HepG2 (cell line): ENCODE results near the gene ERF. TPM values are rescaled to one million over a fixed set of nuclear protein-coding genes. Genes with fewer than 3 reads are reported as not detected.

Experiments
- BRCA1 ChIP-seq: sonication (generic); formaldehyde crosslinking; IDR thresholded peaks from 2 replicates; pipeline ENCODE4 v1.4.0; 2020; ENCODE audit warnings: missing genetic modification reagents
- DNMT3B ChIP-seq: conservative IDR thresholded peaks from 2 replicates; pipeline ENCODE4 v1.6.1; 2016; ENCODE audit warnings: missing biosample characterization, control low read depth
- DRAP1 ChIP-seq: IDR thresholded peaks from 2 replicates; pipeline ENCODE4 v1.6.1; 2016; ENCODE audit warnings: missing genetic modification reagents, missing compliant biosample characterization
- GMEB1 ChIP-seq: sonication (generic); formaldehyde crosslinking; IDR thresholded peaks from 2 replicates; pipeline ENCODE4 v1.5.1; 2020; ENCODE audit warnings: missing genetic modification reagents, mild to moderate bottlenecking, borderline replicate concordance
- HCFC1 ChIP-seq: fragments of 150-350 bp; IDR thresholded peaks from 2 replicates; pipeline ENCODE4 v1.6.1; 2014; ENCODE audit warnings: low read depth, low read length
- NFAT5 ChIP-seq: sonication (generic); formaldehyde crosslinking; IDR thresholded peaks from 2 replicates; pipeline ENCODE4 v1.4.0; 2020; ENCODE audit warnings: missing genetic modification reagents
- RNF2 ChIP-seq: fragments of 450-650 bp; conservative IDR thresholded peaks from 2 replicates; pipeline ENCODE4 v1.6.1; 2016; ENCODE audit warnings: low read depth
- SAP130 ChIP-seq: IDR thresholded peaks from 2 replicates; pipeline ENCODE4 v1.6.1; 2016; ENCODE audit warnings: low read depth
- SIN3B ChIP-seq: fragments of 150-350 bp; IDR thresholded peaks from 2 replicates; pipeline ENCODE4 v1.6.1; 2014; ENCODE audit warnings: low read length
- SNAI1 ChIP-seq: sonication (generic); formaldehyde crosslinking; IDR thresholded peaks from 2 replicates; pipeline ENCODE4 v1.5.0; 2020; ENCODE audit warnings: mild to moderate bottlenecking, missing genetic modification reagents, borderline replicate concordance
- TAF15 ChIP-seq: fragments of 200-400 bp; formaldehyde crosslinking; IDR thresholded peaks from one replicate; pipeline ENCODE4 v1.6.1; 2018; ENCODE audit warnings: mild to moderate bottlenecking, low read depth, low read length; ENCODE audit not compliant: poor library complexity, severe bottlenecking
- ZBTB14 ChIP-seq: sonication (generic); formaldehyde crosslinking; IDR thresholded peaks from 2 replicates; pipeline ENCODE4 v1.4.0; 2020; ENCODE audit warnings: missing genetic modification reagents
- ZFP37 ChIP-seq: sonication (generic); formaldehyde crosslinking; IDR thresholded peaks from 2 replicates; pipeline ENCODE4 v1.4.0; 2020; ENCODE audit warnings: missing genetic modification reagents, borderline replicate concordance
- ZFP82 ChIP-seq: sonication (generic); formaldehyde crosslinking; IDR thresholded peaks from 2 replicates; pipeline ENCODE4 v1.5.1; 2020; ENCODE audit warnings: mild to moderate bottlenecking, missing genetic modification reagents, borderline replicate concordance
- ZNF207 ChIP-seq: fragments of 450-650 bp; IDR thresholded peaks from 2 replicates; pipeline ENCODE4 v1.6.1; 2016; ENCODE audit warnings: antibody characterized with exemption, borderline replicate concordance
- ZNF275 ChIP-seq: sonication (generic); formaldehyde crosslinking; IDR thresholded peaks from 2 replicates; pipeline ENCODE4 v1.8.0; 2022; ENCODE audit warnings: missing genetic modification reagents, mild to moderate bottlenecking, inconsistent platforms, borderline replicate concordance
- ZNF326 ChIP-seq: sonication (generic); formaldehyde crosslinking; IDR thresholded peaks from 2 replicates; pipeline ENCODE4 v1.4.0; 2020; ENCODE audit warnings: missing genetic modification reagents, borderline replicate concordance
- ZNF549 ChIP-seq: sonication (generic); formaldehyde crosslinking; IDR thresholded peaks from 2 replicates; pipeline ENCODE4 v1.5.0; 2020; ENCODE audit warnings: missing genetic modification reagents
- ZNF672 ChIP-seq: sonication (generic); formaldehyde crosslinking; IDR thresholded peaks from 2 replicates; pipeline ENCODE4 v1.8.1; 2022; ENCODE audit warnings: missing genetic modification reagents
- ZNF709 ChIP-seq: sonication (generic); formaldehyde crosslinking; IDR thresholded peaks from 2 replicates; pipeline ENCODE4 v1.5.0; 2020; ENCODE audit warnings: mild to moderate bottlenecking, missing genetic modification reagents
- polyA plus RNA-seq, 8 experiments: library from polyadenylated mRNA; depleted of rRNA in 3 of 8; stranded (reverse) in 7 of 8; unstranded in 1 of 8; fragments of >200 nt; fragmentation: Illumina TruSeq in 4 of 8; extraction: Trizol in 4 of 8; gene quantifications; 2 replicates each; pipeline versions ENCODE4 v1.2.1 to v1.2.3, GENCODE V29; 2011 to 2016; ENCODE audit warnings: low read depth in 4 of 8, missing spikeins in 1 of 8, mixed read lengths in 1 of 8; ENCODE audit not compliant: insufficient read depth in 1 of 8
- total RNA-seq, 5 experiments: library from RNA; depleted of rRNA; stranded (reverse); fragments of >200 nt; fragmentation: Illumina TruSeq; extraction: Trizol; gene quantifications; 2 replicates each; pipeline ENCODE4 v1.2.3, GENCODE V29; 2016; ENCODE audit warnings: low read depth in 1 of 5

ERF gene
- total and polyA plus RNA-seq, 2 of the 13 experiments (the other 11 are each of a cell fraction or from before 2014, with no cell fraction given) = 67.1 to 69.9 TPM

GRCh38 chr19:42279902-42280814 lies 25.2 kb upstream of the ERF start (continued):
- TF ChIP-seq ZNF275 (peak; percentile 52; the same call in 1 of the 2 replicates), ZFP82 (CRISPR knock-in tag) (peak; percentile 87; the same call in 1 of the 2 replicates), SNAI1 (no peak), ZNF709 (peak; percentile 64; the same call in 1 of the 2 replicates), BRCA1 (CRISPR knock-in tag) (no peak), SIN3B (no peak), ZNF326 (CRISPR knock-in tag) (no peak), TAF15 (peak; percentile 39), RNF2 (no peak), NFAT5 (CRISPR knock-in tag) (no peak), DNMT3B (no peak), GMEB1 (CRISPR knock-in tag) (no peak), ZNF549 (CRISPR knock-in tag) (no peak), ZNF672 (no peak), ZNF207 (no peak), DRAP1 (CRISPR knock-in tag) (peak; percentile 35; the same call in 1 of the 2 replicates), ZBTB14 (CRISPR knock-in tag) (no peak; the same call in 1 of the 2 replicates), ZFP37 (no peak), HCFC1 (no peak), SAP130 (CRISPR knock-in tag) (peak; percentile 67)
